ENCODE data around the gene TTLL10. TPM values are rescaled to one million over a fixed set of nuclear protein-coding genes. Genes with fewer than 3 reads are reported as not detected.
"Not testable (repeated sequence)": the region's sequence is repeated elsewhere in the genome, so short reads cannot be mapped to it uniquely, and the experiment has no call there.

TTLL10 gene
- polyA plus RNA-seq, 1 of the 3 experiments (the other 2 are of a cell fraction): not detected

- no peak overlapping the region for H3K4me3 ChIP-seq (ENCODE audit: low read depth in 2 of 2, low read length in 1 of 2)
- no peaks in the 10 kb centered on the region for H3K9me2 ChIP-seq
- no peaks in the 10 kb centered on the region for H3K27me3 ChIP-seq (ENCODE audit: insufficient read depth)
- POLR2A ChIA-PET: no interaction called here
- no peaks in the 10 kb centered on the region for H3K9me3 ChIP-seq
- WGBS (ENCODE audit: low lambda C conversion rate): 70% methylated on average over 7 of the region's 15 CpGs
- no peak overlapping the region for H3K27ac ChIP-seq (ENCODE audit: low read depth in 2 of 2, low read length in 1 of 2)
- no peak for DNase-seq
- H4K20me1 ChIP-seq (ENCODE audit: insufficient read depth): no peaks in the 10 kb centered on the region
- no peak overlapping the region for H3K9ac ChIP-seq
- no peak overlapping the region for H3K4me2 ChIP-seq
- no peak for TF ChIP-seq EP300 (IDR thresholded peaks at IDR 0.05; ENCODE audit: borderline replicate concordance in 1 of 2, low read depth in 1 of 2, low read length in 1 of 2)
- TF ChIP-seq RFX5 (IDR thresholded peaks at IDR 0.05; ENCODE audit: low read length): no peak
- TF ChIP-seq MXI1 (IDR thresholded peaks at IDR 0.05; ENCODE audit: low read depth, low read length): no peak
- TF ChIP-seq TEAD4 (IDR thresholded peaks at IDR 0.05; ENCODE audit: borderline replicate concordance, insufficient read depth): no peak
- TF ChIP-seq, protein P1, sequence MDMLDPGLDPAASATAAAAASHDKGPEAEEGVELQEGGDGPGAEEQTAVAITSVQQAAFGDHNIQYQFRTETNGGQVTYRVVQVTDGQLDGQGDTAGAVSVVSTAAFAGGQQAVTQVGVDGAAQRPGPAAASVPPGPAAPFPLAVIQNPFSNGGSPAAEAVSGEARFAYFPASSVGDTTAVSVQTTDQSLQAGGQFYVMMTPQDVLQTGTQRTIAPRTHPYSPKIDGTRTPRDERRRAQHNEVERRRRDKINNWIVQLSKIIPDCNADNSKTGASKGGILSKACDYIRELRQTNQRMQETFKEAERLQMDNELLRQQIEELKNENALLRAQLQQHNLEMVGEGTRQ (IDR thresholded peaks at IDR 0.05; ENCODE audit: borderline replicate concordance, low read depth, low read length): no peak
- no peak for TF ChIP-seq TAF1 (IDR thresholded peaks at IDR 0.05; ENCODE audit: borderline replicate concordance, low read depth, low read length)
- no peak for TF ChIP-seq PBX3 (IDR thresholded peaks at IDR 0.05)
- no peak for TF ChIP-seq RCOR1 (IDR thresholded peaks at IDR 0.05; ENCODE audit: low read length)
- TF ChIP-seq, protein P2, sequence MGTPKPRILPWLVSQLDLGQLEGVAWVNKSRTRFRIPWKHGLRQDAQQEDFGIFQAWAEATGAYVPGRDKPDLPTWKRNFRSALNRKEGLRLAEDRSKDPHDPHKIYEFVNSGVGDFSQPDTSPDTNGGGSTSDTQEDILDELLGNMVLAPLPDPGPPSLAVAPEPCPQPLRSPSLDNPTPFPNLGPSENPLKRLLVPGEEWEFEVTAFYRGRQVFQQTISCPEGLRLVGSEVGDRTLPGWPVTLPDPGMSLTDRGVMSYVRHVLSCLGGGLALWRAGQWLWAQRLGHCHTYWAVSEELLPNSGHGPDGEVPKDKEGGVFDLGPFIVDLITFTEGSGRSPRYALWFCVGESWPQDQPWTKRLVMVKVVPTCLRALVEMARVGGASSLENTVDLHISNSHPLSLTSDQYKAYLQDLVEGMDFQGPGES (IDR thresholded peaks at IDR 0.05; ENCODE audit: low read depth, low read length): no peak
- TF ChIP-seq CHD2 (IDR thresholded peaks at IDR 0.05; ENCODE audit: low read length, partially characterized antibody): no peak
- no peak for TF ChIP-seq MEF2A (IDR thresholded peaks at IDR 0.05; ENCODE audit: borderline replicate concordance, low read depth)
- no peaks in the 10 kb centered on the region for H3K79me2 ChIP-seq (ENCODE audit: insufficient read depth)
- no peaks in the 10 kb centered on the region for H3F3A ChIP-seq (replicated peaks; ENCODE audit: insufficient read depth)
- no peaks in the 10 kb centered on the region for H3K36me3 ChIP-seq (replicated peaks in 1 of 2; ENCODE audit: control insufficient read depth in 1 of 2, insufficient read depth in 2 of 2, low read length in 1 of 2)
- CTCF ChIA-PET: interaction anchor here (1.0 kb wide), 1 partner anchor 19 kb away, joined by 3 read pairs; no protein-coding TSS in a partner anchor
- H2AFZ ChIP-seq (ENCODE audit: low read depth): no peak overlapping the region
- H3K4me1 ChIP-seq (ENCODE audit: control insufficient read depth in 1 of 2, insufficient read depth in 2 of 2, low read depth in 1 of 2, low read length in 1 of 2): no peaks in the 10 kb centered on the region; a peak in 1 of 4 replicates
Observed at GRCh38 chr1:1141911-1142250, 31.8 kb upstream of the TTLL10 start.

DNA sequence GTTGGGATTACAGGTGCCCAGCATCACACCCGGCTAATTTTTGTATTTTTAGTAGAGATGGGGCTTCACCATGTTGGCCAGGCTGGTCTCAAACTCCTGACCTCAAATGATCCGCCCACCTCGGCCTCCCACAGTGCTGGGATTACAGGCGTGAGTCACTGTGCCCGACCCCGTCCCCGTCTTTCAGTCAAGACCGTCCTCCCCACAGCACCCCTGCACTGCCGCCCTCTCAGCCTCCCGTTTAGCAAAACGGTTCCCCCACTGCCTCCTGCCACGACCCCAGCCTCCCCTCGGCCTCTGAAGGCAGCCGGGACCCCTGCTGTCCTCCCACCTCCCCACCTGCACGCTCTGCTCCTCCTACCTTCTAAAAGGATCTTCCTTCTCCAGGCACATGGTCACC lies 31.3 kb upstream of the TTLL10 start:
- H3K9ac ChIP-seq; H3F3A ChIP-seq (replicated peaks; ENCODE audit: insufficient read depth); H3K4me1 ChIP-seq (ENCODE audit: control insufficient read depth in 1 of 2, insufficient read depth in 2 of 2, low read depth in 1 of 2, low read length in 1 of 2); POLR2A ChIA-PET; H3K79me2 ChIP-seq (ENCODE audit: insufficient read depth); H3K9me2 ChIP-seq; DNase-seq; H3K9me3 ChIP-seq; H3K36me3 ChIP-seq (replicated peaks in 1 of 2; ENCODE audit: control insufficient read depth in 1 of 2, insufficient read depth in 2 of 2, low read length in 1 of 2); H3K27ac ChIP-seq (ENCODE audit: low read depth in 2 of 2, low read length in 1 of 2); H3K4me3 ChIP-seq (ENCODE audit: low read depth in 2 of 2, low read length in 1 of 2); H4K20me1 ChIP-seq (ENCODE audit: insufficient read depth); H2AFZ ChIP-seq (ENCODE audit: low read depth); H3K4me2 ChIP-seq; H3K27me3 ChIP-seq (ENCODE audit: insufficient read depth): not testable (repeated sequence)
- 58% methylated on average over 14 of the region's 15 CpGs for WGBS (ENCODE audit: low lambda C conversion rate)
- CTCF ChIA-PET: interaction anchor here (3.4 kb wide), 1 partner anchor 20 kb away, joined by 11 read pairs; no protein-coding TSS in a partner anchor

Data from SK-N-SH (cell line).